ENCODE data around the gene C6orf47. TPM values are rescaled to one million over a fixed set of nuclear protein-coding genes. Genes with fewer than 3 reads are reported as not detected.

C6orf47 gene
- total and polyA plus RNA-seq, 10 of the 15 experiments (the other 5 are each of a cell fraction or from before 2014, with no cell fraction given): 0.16 to 20.4 (median 17.3) TPM; not detected in 1

DNA sequence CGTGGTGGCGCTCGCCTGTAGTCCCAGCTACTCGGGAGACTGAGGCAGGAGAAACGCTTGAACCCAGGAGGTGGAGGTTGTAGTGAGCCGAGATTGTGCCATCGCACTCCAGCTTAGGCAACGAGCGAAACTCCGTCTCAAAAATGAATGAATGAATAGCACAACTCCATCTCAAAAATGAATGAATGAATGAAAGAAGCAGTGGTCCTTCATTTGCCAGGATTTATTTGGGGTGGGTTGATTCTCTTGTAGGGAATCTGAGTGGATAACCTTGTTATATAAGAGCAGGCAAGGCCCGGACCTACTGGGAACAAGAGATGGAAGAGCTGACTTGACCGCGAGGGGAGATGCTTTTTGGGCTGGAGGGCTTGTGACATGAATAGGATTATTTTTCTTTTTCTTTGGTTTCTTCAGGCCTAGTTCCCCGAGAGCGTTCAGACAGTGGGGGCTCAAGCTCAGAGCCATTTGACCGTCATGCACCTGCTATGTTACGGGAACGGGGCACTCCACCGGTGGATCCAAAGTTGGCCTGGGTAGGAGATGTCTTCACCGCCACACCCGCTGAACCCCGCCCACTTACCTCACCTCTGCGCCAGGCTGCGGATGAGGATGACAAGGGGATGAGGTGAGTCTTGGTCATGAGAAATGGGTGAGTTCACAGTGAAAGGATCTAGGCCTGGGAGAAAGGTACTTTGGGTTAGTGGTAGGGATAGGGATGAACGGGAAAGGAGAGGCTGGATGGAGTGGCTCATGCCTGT, 30.2 kb downstream of the C6orf47 start:
- Histone ChIP-seq H3K27ac (ENCODE audit: control insufficient read depth, insufficient read depth) (no peak overlapping the region), H4K20me1 (ENCODE audit: control insufficient read depth, insufficient read depth) (no peaks in the 10 kb centered on the region), H3K27me3 (replicated peaks in 1 of 2; ENCODE audit: control insufficient read depth in 2 of 2, insufficient read depth in 2 of 2, low read length in 1 of 2) (no peaks in the 10 kb centered on the region), H2AFZ (ENCODE audit: control insufficient read depth, low read depth, low read length) (no peak overlapping the region), H3K9ac (ENCODE audit: control insufficient read depth, insufficient read depth, low read length) (no peak overlapping the region), H3K4me2 (ENCODE audit: control insufficient read depth, insufficient read depth) (no peak overlapping the region), H3K9me3 (replicated peaks; ENCODE audit: control insufficient read depth, insufficient read depth, low read length) (no peaks in the 10 kb centered on the region), H3K79me2 (ENCODE audit: control insufficient read depth, insufficient read depth, low read length) (no peaks in the 10 kb centered on the region; the same call in none of the 2 replicates), H3K4me1 (ENCODE audit: control insufficient read depth, insufficient read depth, low read length) (no peaks in the 10 kb centered on the region), H3K36me3 (ENCODE audit: control insufficient read depth in 2 of 2, insufficient read depth in 2 of 2, low read length in 1 of 2) (peaks cover 49 to 68% of the 10 kb centered on the region in 2 experiments), H3K4me3 (no peak overlapping the region)
- ATAC-seq: no peak
- ChIA-PET POLR2A (no interaction called here), CTCF (no interaction called here), RAD21 (ENCODE audit: unreplicated experiment) (interaction anchor here (0.6 kb wide), 1 partner anchor 199 kb away, joined by 3 read pairs; no protein-coding TSS in a partner anchor), SMC1A (ENCODE audit: uncharacterized antibody, unreplicated experiment) (no interaction called here)
- no TSS peak for BruUV-seq (replicated peaks)
- intact Hi-C loops (cut with micrococcal nuclease; ENCODE audit: unreplicated experiment): no loop called here
- FAIRE-seq: no peak
- DNase-seq (ENCODE audit: low read depth, low spot score): no peak
- 96% methylated on average over 25 of the region's 25 CpGs for WGBS (ENCODE audit: insufficient coverage, insufficient replicate concordance, low lambda C conversion rate, missing lambda C conversion rate)
- in situ Hi-C loops (cut with MboI): no loop called here
- TF ChIP-seq PAX8 (IDR thresholded peaks at IDR 0.05): no peak

DNA sequence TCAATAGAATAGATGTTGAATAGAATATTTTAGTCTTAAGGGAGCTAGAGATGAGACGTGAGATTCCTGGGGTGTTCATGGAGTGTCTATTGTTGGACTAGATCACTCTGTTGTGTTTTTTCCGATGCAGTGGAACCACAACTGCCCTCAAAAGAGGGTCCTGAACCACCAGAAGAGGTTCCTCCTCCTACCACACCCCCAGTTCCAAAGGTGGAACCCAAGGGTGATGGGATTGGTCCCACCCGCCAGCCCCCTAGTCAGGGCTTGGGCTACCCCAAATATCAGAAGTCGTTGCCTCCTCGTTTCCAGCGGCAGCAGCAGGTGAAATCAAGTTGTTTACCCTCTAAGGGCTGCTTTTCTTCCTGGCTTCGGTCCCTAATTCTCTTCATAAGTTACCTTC, 31.6 kb downstream of the C6orf47 start:
- no peaks in the 10 kb centered on the region for H3K9me3 ChIP-seq (replicated peaks; ENCODE audit: control insufficient read depth, insufficient read depth, low read length)
- in situ Hi-C loops (cut with MboI): no loop called here
- H3K27ac ChIP-seq (ENCODE audit: control insufficient read depth, insufficient read depth): no peak overlapping the region
- WGBS (ENCODE audit: insufficient coverage, insufficient replicate concordance, low lambda C conversion rate, missing lambda C conversion rate): 84% methylated on average over 7 of the region's 7 CpGs
- no peak overlapping the region for H2AFZ ChIP-seq (ENCODE audit: control insufficient read depth, low read depth, low read length)
- ChIA-PET POLR2A (interaction anchor here (0.5 to 1.5 kb wide), 2 partner anchors 10 to 28 kb away, joined by 3 read pairs; no protein-coding TSS in a partner anchor), RAD21 (ENCODE audit: unreplicated experiment) (no interaction called here), CTCF (interaction anchor here (0.8 to 1.0 kb wide), 2 partner anchors 23 to 30 kb away, joined by 3 read pairs; no protein-coding TSS in a partner anchor), SMC1A (ENCODE audit: uncharacterized antibody, unreplicated experiment) (interaction anchor here (1.2 kb wide), 1 partner anchor 11 kb away, joined by 4 read pairs; no protein-coding TSS in a partner anchor)
- ATAC-seq: no peak
- no peak overlapping the region for H3K4me2 ChIP-seq (ENCODE audit: control insufficient read depth, insufficient read depth)
- no peak for DNase-seq (ENCODE audit: low read depth, low spot score)
- no peaks in the 10 kb centered on the region for H3K27me3 ChIP-seq (replicated peaks in 1 of 2; ENCODE audit: control insufficient read depth in 2 of 2, insufficient read depth in 2 of 2, low read length in 1 of 2)
- H3K9ac ChIP-seq (ENCODE audit: control insufficient read depth, insufficient read depth, low read length): no peak overlapping the region
- no peaks in the 10 kb centered on the region for H4K20me1 ChIP-seq (ENCODE audit: control insufficient read depth, insufficient read depth)
- BruUV-seq (replicated peaks): no TSS peak
- intact Hi-C loops (cut with micrococcal nuclease; ENCODE audit: unreplicated experiment): no loop called here
- H3K4me3 ChIP-seq: no peak overlapping the region
- peaks cover 5% of the 10 kb centered on the region for H3K79me2 ChIP-seq (ENCODE audit: control insufficient read depth, insufficient read depth, low read length)
- no peaks in the 10 kb centered on the region for H3K4me1 ChIP-seq (ENCODE audit: control insufficient read depth, insufficient read depth, low read length)
- no peak for FAIRE-seq
- peaks cover 51 to 69% of the 10 kb centered on the region in 2 experiments for H3K36me3 ChIP-seq (ENCODE audit: control insufficient read depth in 2 of 2, insufficient read depth in 2 of 2, low read length in 1 of 2)
- TF ChIP-seq, protein P1, sequence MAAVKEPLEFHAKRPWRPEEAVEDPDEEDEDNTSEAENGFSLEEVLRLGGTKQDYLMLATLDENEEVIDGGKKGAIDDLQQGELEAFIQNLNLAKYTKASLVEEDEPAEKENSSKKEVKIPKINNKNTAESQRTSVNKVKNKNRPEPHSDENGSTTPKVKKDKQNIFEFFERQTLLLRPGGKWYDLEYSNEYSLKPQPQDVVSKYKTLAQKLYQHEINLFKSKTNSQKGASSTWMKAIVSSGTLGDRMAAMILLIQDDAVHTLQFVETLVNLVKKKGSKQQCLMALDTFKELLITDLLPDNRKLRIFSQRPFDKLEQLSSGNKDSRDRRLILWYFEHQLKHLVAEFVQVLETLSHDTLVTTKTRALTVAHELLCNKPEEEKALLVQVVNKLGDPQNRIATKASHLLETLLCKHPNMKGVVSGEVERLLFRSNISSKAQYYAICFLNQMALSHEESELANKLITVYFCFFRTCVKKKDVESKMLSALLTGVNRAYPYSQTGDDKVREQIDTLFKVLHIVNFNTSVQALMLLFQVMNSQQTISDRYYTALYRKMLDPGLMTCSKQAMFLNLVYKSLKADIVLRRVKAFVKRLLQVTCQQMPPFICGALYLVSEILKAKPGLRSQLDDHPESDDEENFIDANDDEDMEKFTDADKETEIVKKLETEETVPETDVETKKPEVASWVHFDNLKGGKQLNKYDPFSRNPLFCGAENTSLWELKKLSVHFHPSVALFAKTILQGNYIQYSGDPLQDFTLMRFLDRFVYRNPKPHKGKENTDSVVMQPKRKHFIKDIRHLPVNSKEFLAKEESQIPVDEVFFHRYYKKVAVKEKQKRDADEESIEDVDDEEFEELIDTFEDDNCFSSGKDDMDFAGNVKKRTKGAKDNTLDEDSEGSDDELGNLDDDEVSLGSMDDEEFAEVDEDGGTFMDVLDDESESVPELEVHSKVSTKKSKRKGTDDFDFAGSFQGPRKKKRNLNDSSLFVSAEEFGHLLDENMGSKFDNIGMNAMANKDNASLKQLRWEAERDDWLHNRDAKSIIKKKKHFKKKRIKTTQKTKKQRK (IDR thresholded peaks at IDR 0.05; ENCODE audit: low read depth, low read length): no peak
- TF ChIP-seq, protein P2, sequence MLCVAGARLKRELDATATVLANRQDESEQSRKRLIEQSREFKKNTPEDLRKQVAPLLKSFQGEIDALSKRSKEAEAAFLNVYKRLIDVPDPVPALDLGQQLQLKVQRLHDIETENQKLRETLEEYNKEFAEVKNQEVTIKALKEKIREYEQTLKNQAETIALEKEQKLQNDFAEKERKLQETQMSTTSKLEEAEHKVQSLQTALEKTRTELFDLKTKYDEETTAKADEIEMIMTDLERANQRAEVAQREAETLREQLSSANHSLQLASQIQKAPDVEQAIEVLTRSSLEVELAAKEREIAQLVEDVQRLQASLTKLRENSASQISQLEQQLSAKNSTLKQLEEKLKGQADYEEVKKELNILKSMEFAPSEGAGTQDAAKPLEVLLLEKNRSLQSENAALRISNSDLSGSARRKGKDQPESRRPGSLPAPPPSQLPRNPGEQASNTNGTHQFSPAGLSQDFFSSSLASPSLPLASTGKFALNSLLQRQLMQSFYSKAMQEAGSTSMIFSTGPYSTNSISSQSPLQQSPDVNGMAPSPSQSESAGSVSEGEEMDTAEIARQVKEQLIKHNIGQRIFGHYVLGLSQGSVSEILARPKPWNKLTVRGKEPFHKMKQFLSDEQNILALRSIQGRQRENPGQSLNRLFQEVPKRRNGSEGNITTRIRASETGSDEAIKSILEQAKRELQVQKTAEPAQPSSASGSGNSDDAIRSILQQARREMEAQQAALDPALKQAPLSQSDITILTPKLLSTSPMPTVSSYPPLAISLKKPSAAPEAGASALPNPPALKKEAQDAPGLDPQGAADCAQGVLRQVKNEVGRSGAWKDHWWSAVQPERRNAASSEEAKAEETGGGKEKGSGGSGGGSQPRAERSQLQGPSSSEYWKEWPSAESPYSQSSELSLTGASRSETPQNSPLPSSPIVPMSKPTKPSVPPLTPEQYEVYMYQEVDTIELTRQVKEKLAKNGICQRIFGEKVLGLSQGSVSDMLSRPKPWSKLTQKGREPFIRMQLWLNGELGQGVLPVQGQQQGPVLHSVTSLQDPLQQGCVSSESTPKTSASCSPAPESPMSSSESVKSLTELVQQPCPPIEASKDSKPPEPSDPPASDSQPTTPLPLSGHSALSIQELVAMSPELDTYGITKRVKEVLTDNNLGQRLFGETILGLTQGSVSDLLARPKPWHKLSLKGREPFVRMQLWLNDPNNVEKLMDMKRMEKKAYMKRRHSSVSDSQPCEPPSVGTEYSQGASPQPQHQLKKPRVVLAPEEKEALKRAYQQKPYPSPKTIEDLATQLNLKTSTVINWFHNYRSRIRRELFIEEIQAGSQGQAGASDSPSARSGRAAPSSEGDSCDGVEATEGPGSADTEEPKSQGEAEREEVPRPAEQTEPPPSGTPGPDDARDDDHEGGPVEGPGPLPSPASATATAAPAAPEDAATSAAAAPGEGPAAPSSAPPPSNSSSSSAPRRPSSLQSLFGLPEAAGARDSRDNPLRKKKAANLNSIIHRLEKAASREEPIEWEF (IDR thresholded peaks at IDR 0.05; ENCODE audit: insufficient replicate concordance, low read depth, low read length): no peak
- TF ChIP-seq, protein P3, sequence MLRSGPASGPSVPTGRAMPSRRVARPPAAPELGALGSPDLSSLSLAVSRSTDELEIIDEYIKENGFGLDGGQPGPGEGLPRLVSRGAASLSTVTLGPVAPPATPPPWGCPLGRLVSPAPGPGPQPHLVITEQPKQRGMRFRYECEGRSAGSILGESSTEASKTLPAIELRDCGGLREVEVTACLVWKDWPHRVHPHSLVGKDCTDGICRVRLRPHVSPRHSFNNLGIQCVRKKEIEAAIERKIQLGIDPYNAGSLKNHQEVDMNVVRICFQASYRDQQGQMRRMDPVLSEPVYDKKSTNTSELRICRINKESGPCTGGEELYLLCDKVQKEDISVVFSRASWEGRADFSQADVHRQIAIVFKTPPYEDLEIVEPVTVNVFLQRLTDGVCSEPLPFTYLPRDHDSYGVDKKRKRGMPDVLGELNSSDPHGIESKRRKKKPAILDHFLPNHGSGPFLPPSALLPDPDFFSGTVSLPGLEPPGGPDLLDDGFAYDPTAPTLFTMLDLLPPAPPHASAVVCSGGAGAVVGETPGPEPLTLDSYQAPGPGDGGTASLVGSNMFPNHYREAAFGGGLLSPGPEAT (IDR thresholded peaks at IDR 0.05; ENCODE audit: low read depth): no peak
